ENCODE data around the gene GGA3. TPM values are rescaled to one million over a fixed set of nuclear protein-coding genes. Genes with fewer than 3 reads are reported as not detected.

Gene GGA3
- total RNA-seq, 1 experiment from 2014 or later = 37.5 TPM

DNA sequence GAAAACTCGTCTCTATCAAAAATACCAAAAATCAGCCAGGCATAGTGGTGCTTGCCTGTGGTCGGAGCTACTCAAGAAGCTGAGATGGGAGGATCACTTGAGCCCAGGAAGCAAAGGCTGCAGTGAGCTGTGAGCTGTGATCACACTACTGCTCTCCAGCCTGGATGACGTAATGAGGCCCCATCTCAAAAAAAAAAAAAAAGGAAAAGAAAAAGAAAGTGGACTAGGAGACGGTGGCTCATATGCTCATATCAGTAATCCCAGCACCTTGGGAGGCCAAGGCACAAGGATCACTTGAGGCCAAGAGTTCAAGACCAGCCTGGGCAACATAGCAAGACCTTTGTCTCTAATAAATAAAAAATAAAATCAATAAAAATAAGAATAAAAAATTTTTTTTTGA lies 69.8 kb downstream of the GGA3 start:
- POLR2A ChIA-PET (ENCODE audit: unreplicated experiment) = no interaction called here
- intact Hi-C loops (cut with micrococcal nuclease; ENCODE audit: unreplicated experiment) = no loop called here
- H3K36me3 ChIP-seq (ENCODE audit: low read depth) = no peaks in the 10 kb centered on the region
- no peak overlapping the region for H3K4me2 ChIP-seq
- H3K9me2 ChIP-seq (ENCODE audit: insufficient read depth) = no peaks in the 10 kb centered on the region
- TF ChIP-seq EZH2 (IDR thresholded peaks at IDR 0.05; ENCODE audit: low read depth) = no peak
- TF ChIP-seq, protein P1, sequence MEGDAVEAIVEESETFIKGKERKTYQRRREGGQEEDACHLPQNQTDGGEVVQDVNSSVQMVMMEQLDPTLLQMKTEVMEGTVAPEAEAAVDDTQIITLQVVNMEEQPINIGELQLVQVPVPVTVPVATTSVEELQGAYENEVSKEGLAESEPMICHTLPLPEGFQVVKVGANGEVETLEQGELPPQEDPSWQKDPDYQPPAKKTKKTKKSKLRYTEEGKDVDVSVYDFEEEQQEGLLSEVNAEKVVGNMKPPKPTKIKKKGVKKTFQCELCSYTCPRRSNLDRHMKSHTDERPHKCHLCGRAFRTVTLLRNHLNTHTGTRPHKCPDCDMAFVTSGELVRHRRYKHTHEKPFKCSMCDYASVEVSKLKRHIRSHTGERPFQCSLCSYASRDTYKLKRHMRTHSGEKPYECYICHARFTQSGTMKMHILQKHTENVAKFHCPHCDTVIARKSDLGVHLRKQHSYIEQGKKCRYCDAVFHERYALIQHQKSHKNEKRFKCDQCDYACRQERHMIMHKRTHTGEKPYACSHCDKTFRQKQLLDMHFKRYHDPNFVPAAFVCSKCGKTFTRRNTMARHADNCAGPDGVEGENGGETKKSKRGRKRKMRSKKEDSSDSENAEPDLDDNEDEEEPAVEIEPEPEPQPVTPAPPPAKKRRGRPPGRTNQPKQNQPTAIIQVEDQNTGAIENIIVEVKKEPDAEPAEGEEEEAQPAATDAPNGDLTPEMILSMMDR (conservative IDR thresholded peaks at IDR 0.05) = no peak
- H3K4me3 ChIP-seq = no peak overlapping the region
- CTCF ChIA-PET = interaction anchor here (0.5 to 0.6 kb wide), 2 partner anchors 13 to 42 kb away, joined by 4 to 8 read pairs; no protein-coding TSS in a partner anchor
- BruUV-seq (replicated peaks) = no TSS peak
- peaks cover 15% of the 10 kb centered on the region for H3K4me1 ChIP-seq (replicated peaks; ENCODE audit: insufficient read depth)
- DNase-seq = no peak
- H3K27me3 ChIP-seq (ENCODE audit: insufficient read depth, low read depth) = no peaks in the 10 kb centered on the region
- no peak overlapping the region for H2AFZ ChIP-seq
- no peak overlapping the region for H3K27ac ChIP-seq
- H3K9me3 ChIP-seq (ENCODE audit: insufficient read depth, low read depth) = no peaks in the 10 kb centered on the region
- H3F3A ChIP-seq (ENCODE audit: insufficient read depth, low read depth) = peaks cover 25% of the 10 kb centered on the region; the same call in 1 of the 2 replicates
- no peaks in the 10 kb centered on the region for H4K20me1 ChIP-seq (ENCODE audit: insufficient read depth)
- no peaks in the 10 kb centered on the region for H3K79me2 ChIP-seq (ENCODE audit: low read depth)

- intact Hi-C loops (cut with micrococcal nuclease; ENCODE audit: unreplicated experiment) = no loop called here
- Histone ChIP-seq H3K9me3 (ENCODE audit: insufficient read depth, low read depth) (no peaks in the 10 kb centered on the region), H3K36me3 (ENCODE audit: low read depth) (no peaks in the 10 kb centered on the region), H3K4me1 (replicated peaks; ENCODE audit: insufficient read depth) (peaks cover 11% of the 10 kb centered on the region), H2AFZ (no peak overlapping the region), H3K4me3 (no peak overlapping the region), H3K79me2 (ENCODE audit: low read depth) (no peaks in the 10 kb centered on the region), H3F3A (ENCODE audit: insufficient read depth, low read depth) (peaks cover 26% of the 10 kb centered on the region), H3K9me2 (ENCODE audit: insufficient read depth) (no peaks in the 10 kb centered on the region), H4K20me1 (ENCODE audit: insufficient read depth) (no peaks in the 10 kb centered on the region), H3K27ac (no peak overlapping the region; the same call in 1 of the 2 replicates), H3K4me2 (no peak overlapping the region), H3K27me3 (ENCODE audit: insufficient read depth, low read depth) (no peaks in the 10 kb centered on the region)
- CTCF ChIA-PET = no interaction called here
- no peak for TF ChIP-seq EZH2 (IDR thresholded peaks at IDR 0.05; ENCODE audit: low read depth)
- TF ChIP-seq, protein P1 (conservative IDR thresholded peaks at IDR 0.05) = no peak
- POLR2A ChIA-PET (ENCODE audit: unreplicated experiment) = interaction anchor here (0.5 kb wide), 1 partner anchor 59 kb away, joined by 3 read pairs; no protein-coding TSS in a partner anchor
- DNase-seq = no peak
- BruUV-seq (replicated peaks) = no TSS peak
Observed at GRCh38 chr17:75188614-75189013, 72.8 kb downstream of the GGA3 start.

Other genes starting within 250 kb of the GGA3 start
- 42.8 and 48.4 TPM in 2 replicates for gene MRPL58, start 248.9 kb downstream of the GGA3 start, total RNA-seq (2021)
- gene ATP5PD, start 214.6 kb downstream of the GGA3 start, total RNA-seq (2021) = 306 and 336 TPM in 2 replicates
- 18.4 and 18.6 TPM in 2 replicates for gene KCTD2, start 214.4 kb downstream of the GGA3 start, total RNA-seq (2021)
- 70.2 and 88.5 TPM in 2 replicates for gene SLC16A5, start 173.7 kb downstream of the GGA3 start, total RNA-seq (2021)
- gene ARMC7, start 151.6 kb downstream of the GGA3 start, total RNA-seq (2021) = 19.2 and 20.5 TPM in 2 replicates
- gene NT5C, start 129.9 kb downstream of the GGA3 start, total RNA-seq (2021) = 38.6 and 52.3 TPM in 2 replicates
- gene JPT1, start 107.1 kb downstream of the GGA3 start, total RNA-seq (2021) = 250 and 277 TPM in 2 replicates
- gene SUMO2, start 78.6 kb downstream of the GGA3 start, total RNA-seq (2021) = 425 and 486 TPM in 2 replicates
- 64.2 and 73.1 TPM in 2 replicates for gene NUP85, start 55.9 kb downstream of the GGA3 start, total RNA-seq (2021)
- 50.1 and 51.3 TPM in 2 replicates for gene MRPS7, start 273 bp upstream of the GGA3 start, total RNA-seq (2021)
- 23.4 and 35.4 TPM in 2 replicates for gene MIF4GD, start 9.6 kb upstream of the GGA3 start, total RNA-seq (2021)
- 18.7 and 19.4 TPM in 2 replicates for gene SLC25A19, start 27.8 kb upstream of the GGA3 start, total RNA-seq (2021)
- gene GRB2, start 144.1 kb upstream of the GGA3 start, total RNA-seq (2021) = 75.3 and 81.3 TPM in 2 replicates
- gene TMEM94, start 195.0 kb upstream of the GGA3 start, total RNA-seq (2021) = 78.9 and 95.7 TPM in 2 replicates